ENCODE data around the gene PFN3.
"Not testable (repeated sequence)": the region's sequence is repeated elsewhere in the genome, so short reads cannot be mapped to it uniquely, and the experiment has no call there.

Gene PFN3

DNA sequence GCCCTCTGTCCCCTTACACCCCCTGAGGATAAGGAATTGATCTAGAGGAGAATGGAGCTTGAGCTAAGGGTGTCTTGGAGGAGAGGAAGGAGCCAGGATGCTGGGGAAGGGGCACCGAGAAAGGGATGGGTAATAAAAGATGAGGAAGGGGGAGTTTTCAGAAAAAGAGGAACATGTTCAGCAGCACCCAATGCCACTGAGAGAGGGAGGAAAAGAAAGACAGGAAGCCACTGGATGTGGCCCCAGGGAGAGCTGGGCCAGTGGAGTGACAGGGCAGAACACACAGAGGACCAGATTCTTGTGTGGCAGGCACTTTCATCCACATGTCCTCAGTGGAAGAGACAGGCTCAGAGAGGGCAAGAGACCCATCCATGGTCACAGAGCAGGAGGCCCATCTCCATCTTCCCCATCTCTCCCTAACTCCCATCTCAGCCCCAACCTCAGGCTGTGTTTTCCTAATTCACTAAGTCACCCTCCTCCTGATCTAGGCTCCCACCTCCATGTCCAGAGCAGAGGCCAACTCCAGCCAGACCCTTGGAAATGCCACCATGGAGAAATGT lies 7.2 kb downstream of the PFN3 start:
- DNase-seq (ENCODE audit: low read depth), result no peak

- DNase-seq (ENCODE audit: low read depth), result no peak
Measured at GRCh38 chr5:177392765-177393164, 7.7 kb downstream of the PFN3 start.

DNA sequence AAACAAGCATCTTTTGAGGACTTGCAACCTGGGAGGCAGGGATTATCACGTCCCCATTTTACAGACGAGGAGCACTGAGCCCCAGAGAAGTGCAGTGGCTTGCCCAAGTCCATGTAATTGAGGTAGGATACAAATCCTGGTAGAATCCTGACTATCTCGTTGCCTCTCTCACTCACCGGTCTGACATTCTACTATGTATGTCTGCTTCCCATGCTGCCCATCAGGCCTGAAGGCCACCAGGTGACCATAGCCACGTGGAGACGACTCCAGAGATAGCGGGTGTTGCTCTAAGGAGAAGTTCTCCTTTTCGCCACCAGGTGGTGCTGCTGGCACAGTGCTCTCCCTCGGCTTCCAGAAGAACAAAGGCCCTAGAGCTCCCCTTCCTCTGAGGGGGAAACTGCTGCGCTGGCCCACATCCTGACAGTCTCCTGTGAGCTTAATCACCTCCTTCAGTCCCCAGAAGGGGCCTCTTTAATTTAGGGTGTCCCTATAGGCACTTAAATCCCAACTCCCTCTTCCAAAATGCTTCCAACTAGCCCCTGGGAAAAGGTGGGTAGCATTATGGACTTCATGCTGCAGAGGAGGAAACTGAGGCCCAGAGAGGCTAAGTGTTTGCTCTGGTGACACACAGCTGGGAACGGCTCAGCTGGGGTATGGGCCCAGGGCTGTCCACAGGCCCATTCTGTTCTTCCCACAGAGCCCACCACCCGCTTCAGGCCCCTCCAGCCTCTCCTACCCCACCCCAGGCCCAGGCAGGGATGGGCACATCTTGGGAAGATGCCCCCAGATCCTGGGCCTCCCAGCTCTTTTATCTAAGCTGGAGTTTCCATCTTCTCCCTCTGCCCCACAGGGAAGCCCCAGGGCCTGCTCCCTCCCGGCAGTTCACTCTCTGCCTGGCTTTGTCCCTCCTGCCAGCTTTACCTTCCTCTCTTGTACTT lies 9.8 kb downstream of the PFN3 start:
- DNase-seq (ENCODE audit: low read depth), result peak; percentile 76

DNA sequence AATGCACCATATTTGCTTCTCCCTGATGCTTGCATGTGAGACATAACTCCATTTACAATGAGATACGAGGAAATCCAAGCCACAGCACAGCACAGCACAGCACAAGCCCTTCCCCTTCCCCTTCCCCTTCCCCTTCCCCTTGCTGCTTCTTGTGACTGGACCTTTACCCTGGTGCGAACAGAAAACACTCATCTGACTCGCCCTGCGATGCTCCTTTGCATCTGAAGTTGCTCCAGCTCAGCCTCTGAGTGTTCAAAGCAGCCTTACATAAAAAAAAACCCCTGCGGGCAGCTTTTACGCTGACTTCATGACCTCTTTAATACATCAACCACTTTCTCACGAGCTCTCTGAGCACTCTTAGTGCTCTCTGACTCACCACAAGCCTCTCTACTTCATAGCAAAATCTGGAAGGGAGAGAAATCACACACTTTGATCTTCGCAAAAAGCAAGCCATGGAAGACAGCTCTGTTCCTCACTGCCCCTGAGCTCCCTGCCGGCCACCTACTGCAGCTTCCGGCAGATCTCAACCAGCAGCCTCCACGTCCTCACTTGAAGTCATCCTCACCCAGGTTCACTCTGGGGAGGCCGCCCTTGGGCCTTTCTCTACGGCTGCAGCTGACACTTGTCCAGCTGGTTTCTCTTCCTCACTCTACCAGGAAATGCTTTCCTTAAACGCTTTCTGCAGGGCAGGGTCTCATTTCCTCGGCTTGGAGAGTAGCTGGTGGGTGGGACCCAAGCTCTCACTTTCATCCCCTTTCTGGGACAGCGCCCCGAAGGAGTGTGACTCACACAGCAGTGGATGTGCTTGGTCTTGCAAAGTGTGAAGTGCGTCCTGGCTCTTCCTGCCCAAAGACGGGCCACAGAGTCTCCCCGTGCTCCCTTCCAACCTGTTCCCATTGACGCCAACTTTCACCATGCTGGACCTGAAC lies 11.0 kb downstream of the PFN3 start:
- DNase-seq (ENCODE audit: low read depth), result peak; percentile 97

DNA sequence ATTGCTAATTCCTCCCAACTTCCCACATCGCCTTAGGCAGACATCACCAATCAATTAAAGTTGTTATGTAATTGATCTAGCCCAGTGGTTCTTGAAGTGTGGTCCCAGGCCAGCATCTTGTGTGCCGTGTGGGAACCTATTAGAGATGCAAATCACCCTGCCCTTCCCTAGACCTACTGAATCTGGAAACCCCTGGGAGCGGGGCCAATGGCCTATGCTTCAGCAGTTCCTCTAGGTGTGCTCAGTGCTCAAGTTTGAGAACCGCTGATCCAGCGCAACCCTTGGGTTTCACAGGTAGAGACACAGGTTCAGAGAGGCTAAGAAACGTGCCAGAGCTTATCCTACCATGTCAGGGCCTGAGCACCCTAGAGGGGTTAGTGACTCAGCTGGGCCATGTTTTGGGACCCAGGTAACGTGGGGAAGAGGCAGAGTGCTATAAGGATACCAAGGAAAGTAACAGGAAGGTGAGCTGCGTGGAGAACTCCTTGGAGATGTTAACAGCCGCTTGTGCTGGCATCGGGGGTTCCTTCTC lies 11.9 kb downstream of the PFN3 start:
- no peak for DNase-seq (ENCODE audit: low read depth)

GRCh38 chr5:177387405-177387804 lies 13.1 kb downstream of the PFN3 start:
- DNase-seq (ENCODE audit: low read depth), result no peak

GRCh38 chr5:177386542-177386941 lies 13.9 kb downstream of the PFN3 start:
- no peak for DNase-seq (ENCODE audit: low read depth)

GRCh38 chr5:177385720-177386119 lies 14.7 kb downstream of the PFN3 start:
- no peak for DNase-seq (ENCODE audit: low read depth)

DNA sequence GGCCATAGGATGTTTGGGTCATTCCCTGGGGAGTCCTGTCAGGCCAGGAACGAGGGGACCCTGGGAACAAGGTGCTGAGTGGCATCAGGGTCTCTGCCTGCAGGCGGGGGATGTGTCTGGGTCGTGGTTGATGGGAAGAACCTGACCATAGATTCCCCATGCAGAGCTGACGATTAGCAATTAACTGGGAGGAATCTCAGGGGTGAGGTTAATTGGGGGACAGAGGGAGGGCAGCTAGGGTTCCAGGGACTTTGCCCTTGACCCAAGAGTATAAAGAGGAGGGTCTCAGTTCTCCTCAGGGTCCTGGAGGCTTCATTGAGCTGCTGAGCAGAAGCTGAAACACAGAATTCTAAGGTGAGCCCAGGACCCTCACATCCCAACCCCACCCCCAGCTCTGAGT lies 16.3 kb downstream of the PFN3 start, which contains the start of gene SLC34A1:
Gene SLC34A1 (plus strand): TSS at position 301 of the 400 bp plus-strand sequence. CDS start 1,308 bp downstream, outside the sequence.
- DNase-seq (ENCODE audit: low read depth), result no peak

DNA sequence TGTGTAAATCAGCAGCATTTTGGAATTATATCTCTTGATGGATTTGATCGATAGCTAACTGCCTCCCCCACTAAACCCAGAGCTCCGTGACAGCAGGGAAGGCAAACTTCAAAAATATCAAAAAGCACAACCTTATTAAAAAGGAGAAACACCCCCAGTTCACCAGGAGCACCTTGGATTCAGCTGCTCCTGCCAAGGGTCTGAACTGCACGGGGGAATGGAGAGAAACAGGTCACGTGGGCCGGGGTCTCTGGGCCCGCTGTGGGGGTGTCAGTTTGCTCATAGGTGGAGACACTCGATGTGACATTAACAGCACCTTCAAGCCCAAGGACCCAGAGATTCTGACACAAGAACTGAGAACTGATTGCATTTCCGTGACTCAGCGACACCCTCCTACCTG lies 17.3 kb downstream of the PFN3 start:
- no peak for DNase-seq (ENCODE audit: low read depth)

GRCh38 chr5:177382423-177383029 lies 17.9 kb downstream of the PFN3 start:
- peak; percentile 22 for DNase-seq (ENCODE audit: low read depth)

- no peak for DNase-seq (ENCODE audit: low read depth)
Measured at GRCh38 chr5:177380805-177381126, 19.7 kb downstream of the PFN3 start.

GRCh38 chr5:177378884-177379883 lies 21.3 kb downstream of the PFN3 start:
- peak; percentile 98 for DNase-seq (ENCODE audit: low read depth)

DNA sequence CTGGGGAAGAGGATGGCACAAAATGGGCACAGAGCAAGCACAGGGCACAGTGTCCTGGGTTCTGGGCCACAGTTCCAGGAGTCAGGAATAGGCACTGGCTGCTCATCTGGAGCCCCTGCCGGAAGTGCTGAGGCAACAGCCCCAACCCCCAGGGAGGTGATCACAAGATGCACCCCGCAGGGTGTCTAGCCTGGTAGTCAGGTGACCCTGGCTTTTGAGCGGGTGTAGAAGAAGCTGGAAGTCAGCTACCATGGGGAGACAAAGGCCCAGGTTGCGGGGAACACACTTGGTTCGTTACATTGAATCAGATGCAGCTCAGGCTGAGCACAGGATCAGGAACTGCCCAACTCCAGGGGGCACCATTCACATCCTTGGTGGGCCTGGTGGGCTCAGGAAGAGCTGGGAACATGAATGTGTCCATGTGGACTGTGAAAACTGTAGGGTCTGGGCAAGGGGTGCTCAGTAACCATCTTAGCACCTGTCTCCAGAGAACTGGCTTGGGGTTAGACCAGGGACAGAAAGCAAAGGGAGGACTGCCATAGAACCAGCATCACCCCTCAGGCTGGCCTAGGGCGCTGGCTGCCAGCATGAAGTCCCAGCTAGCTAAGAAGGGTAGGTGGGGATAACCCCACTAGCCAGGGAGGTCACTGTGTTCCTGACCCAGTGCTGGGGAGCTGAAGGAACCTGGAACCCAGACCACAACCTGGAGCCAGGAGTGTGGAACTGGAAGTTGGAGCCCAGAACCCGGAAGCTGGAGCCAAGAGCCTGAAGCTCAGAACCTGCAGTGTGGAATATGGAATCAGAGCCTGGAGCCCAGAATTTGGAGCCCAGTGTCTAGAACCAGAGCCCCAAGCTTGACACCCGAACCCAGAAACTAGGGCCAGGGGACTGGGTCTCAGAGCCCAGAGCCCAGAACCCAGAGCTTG lies 22.3 kb downstream of the PFN3 start:
- DNase-seq (ENCODE audit: low read depth), result no peak

GRCh38 chr5:177376107-177376506 lies 24.4 kb downstream of the PFN3 start:
- no peak for DNase-seq (ENCODE audit: low read depth)

- DNase-seq (ENCODE audit: low read depth), result not testable (repeated sequence)
Measured at GRCh38 chr5:177375516-177375915, 24.9 kb downstream of the PFN3 start.

DNA sequence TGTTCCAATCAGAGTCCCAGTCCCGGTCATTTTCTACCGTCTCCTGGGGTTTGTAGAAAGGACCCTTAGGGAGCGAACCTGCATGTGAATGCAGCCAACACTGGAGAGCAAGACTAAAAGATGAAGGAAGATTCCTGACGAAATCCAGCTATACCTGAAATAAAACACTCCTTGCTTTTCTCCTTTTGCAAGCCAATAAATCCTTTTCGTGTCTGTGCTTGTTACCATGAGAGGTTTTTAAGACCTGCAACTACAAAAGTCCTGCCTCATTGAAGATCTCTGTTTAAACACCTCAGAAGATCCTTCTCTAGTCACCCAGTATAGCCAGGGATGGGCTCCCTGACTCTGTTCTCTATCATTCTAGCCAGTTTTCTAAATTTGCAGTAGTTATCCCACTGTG lies 26.2 kb downstream of the PFN3 start:
- no peak for DNase-seq (ENCODE audit: low read depth)

GRCh38 chr5:177373806-177374205 lies 26.7 kb downstream of the PFN3 start:
- no peak for DNase-seq (ENCODE audit: low read depth)

- no peak for DNase-seq (ENCODE audit: low read depth)
Measured at GRCh38 chr5:177372910-177373309, 27.6 kb downstream of the PFN3 start.
